Esophagus squamous epithelium (tissue), 4 donors: ENCODE measurements around the gene ADRA1B.
A peak's percentile ranks its signal among the peaks of the same experiment; 100 is the strongest.

Source experiments
- POLR2A ChIP-seq, 4 donors: fragments of 450-650 bp; IDR thresholded peaks; one replicate each; pipeline ENCODE4 v1.6.1; 2017; ENCODE audit warnings: antibody characterized with exemption in 4 of 4, mild to moderate bottlenecking in 4 of 4, moderate library complexity in 3 of 4
- TF ChIP-seq, protein P1 (sequence below), 6 experiments: fragments of 450-650 bp in 4 of 6; fragments of 200-600 bp in 2 of 6; sonication (generic) in 2 of 6; IDR thresholded peaks; one replicate each; pipeline ENCODE4 v1.5.1; 2016 to 2019; ENCODE audit warnings: antibody characterized with exemption in 6 of 6, mild to moderate bottlenecking in 4 of 6, moderate library complexity in 4 of 6

DNA sequence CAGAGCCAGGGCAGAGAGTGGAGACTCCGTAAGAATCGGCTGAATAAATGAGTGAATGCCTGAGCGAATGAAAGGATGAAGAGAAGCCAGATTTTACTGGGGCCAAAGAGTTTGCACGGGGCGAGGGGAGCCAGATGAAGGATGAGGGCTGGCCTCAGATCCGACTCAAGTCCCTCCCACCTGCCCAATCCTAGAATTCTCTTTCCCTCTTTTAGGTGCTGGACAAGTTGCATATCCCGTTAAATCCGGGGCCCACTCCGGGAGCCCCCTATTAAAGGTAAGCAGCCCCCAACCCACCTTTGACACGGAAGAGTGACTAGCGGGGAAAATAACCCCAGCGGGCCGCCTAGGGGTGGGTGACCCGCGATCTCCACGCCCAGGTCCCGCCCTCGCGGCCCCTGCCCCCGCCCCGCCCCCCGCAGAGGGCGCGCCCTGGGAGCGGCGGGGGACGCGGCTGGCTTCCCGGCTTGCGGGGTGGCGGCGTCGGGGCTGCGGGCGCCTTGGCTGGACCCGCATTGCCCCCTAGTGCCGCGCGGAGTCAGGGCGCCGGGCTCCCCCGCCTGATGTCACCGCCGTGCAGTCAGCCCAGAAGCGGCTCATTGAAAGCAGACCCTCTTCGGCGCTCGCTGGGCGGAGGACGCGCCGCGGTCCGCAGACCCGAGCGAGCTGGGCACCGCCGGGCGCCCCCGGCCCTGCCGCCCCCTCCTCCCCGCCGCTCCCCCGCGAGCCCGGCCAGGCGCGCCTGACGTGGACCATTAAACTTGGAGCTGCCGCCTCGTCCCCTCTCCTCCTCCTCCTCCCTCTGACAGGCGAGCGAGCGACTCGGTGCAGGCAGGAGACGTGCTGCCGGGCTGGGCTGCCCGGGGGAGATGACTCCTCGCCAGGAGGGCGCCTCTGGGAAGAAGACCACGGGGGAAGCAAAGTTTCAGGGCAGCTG lies at the start of gene ADRA1B:
- TF ChIP-seq, protein P1, sequence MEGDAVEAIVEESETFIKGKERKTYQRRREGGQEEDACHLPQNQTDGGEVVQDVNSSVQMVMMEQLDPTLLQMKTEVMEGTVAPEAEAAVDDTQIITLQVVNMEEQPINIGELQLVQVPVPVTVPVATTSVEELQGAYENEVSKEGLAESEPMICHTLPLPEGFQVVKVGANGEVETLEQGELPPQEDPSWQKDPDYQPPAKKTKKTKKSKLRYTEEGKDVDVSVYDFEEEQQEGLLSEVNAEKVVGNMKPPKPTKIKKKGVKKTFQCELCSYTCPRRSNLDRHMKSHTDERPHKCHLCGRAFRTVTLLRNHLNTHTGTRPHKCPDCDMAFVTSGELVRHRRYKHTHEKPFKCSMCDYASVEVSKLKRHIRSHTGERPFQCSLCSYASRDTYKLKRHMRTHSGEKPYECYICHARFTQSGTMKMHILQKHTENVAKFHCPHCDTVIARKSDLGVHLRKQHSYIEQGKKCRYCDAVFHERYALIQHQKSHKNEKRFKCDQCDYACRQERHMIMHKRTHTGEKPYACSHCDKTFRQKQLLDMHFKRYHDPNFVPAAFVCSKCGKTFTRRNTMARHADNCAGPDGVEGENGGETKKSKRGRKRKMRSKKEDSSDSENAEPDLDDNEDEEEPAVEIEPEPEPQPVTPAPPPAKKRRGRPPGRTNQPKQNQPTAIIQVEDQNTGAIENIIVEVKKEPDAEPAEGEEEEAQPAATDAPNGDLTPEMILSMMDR (IDR thresholded peaks at IDR 0.05), result peak in 5 of 6 experiments; percentile 28 to 64 (median 43)
- TF ChIP-seq POLR2A (IDR thresholded peaks at IDR 0.05), result no peak
